ENCODE results near the gene ZMYND10.

ZMYND10 gene

DNA sequence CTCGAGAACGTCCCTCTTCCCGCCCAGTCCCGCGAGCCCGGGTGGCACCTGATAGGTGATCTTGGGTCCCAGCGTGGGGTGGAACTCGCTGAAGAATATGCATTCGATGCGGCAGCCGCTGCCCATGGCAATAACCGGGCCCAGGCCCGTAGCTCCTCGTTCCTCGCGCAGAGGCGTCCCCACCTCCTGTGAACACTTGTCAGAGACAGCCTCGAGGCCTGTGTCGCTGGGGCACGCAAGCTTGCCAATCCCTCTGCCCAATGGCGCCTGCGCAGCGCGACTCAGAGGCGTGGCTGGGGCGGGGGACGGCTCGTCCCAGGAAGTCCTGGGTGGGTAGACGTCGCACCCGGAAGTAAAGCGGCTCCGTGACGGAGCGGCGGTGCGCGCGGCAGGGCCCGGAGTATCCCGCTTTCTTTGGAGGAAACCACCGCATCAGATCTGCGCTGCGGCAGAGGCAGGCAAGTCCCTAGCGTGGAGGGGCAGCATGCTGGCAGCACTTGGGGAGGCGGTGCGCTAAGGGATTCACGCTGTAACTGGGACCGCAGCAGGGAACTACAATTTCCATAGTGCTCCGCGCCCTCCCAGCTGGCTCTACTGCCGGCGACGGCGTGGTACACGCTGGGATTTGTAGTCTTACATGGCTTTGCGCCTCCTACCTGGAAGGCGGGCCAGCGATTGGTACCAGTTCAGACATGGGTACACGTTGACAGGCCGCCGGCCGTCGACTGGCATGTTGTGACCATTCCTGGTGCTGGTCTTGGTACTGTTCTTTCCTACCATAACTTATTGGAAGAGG lies 5.2 kb upstream of the ZMYND10 start, which contains the start of the genes CYB561D2 and NPRL2:
CYB561D2 (plus strand) TSS at position 336 of the 796 bp plus-strand sequence. CDS start 572 bp downstream, outside the sequence.
NPRL2 (minus strand) TSS at position 249 of the 796 bp plus-strand sequence; CDS start at position 126, 123 bp downstream.
- TF ChIP-seq JUND (IDR thresholded peaks at IDR 0.05; ENCODE audit: low read depth), result no peak
- in situ Hi-C loops (cut with HindIII; ENCODE audit: low pct_unique_long_range_greater_than_20kb, low sequenced_read_pairs), result no loop called here
- peak; percentile 85 to 95 for DNase-seq (ENCODE audit: low read depth in 1 of 2, low spot score in 1 of 2)

DNA sequence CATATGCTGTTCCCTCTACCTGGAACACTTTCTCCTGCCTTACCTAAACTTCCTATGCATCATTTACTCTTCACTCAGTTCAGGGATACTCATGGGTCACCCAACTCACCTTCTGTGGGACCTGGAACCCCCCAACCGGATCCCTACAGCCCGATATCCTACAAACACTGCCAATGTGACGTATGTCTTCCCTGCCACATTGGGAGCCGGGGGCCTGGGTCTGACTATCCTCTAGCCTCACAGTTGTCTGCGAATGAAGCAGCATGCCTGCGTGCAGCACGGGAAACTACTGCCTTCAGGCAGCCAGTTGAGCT lies 4.6 kb upstream of the ZMYND10 start:
- in situ Hi-C loops (cut with HindIII; ENCODE audit: low pct_unique_long_range_greater_than_20kb, low sequenced_read_pairs), result no loop called here

DNA sequence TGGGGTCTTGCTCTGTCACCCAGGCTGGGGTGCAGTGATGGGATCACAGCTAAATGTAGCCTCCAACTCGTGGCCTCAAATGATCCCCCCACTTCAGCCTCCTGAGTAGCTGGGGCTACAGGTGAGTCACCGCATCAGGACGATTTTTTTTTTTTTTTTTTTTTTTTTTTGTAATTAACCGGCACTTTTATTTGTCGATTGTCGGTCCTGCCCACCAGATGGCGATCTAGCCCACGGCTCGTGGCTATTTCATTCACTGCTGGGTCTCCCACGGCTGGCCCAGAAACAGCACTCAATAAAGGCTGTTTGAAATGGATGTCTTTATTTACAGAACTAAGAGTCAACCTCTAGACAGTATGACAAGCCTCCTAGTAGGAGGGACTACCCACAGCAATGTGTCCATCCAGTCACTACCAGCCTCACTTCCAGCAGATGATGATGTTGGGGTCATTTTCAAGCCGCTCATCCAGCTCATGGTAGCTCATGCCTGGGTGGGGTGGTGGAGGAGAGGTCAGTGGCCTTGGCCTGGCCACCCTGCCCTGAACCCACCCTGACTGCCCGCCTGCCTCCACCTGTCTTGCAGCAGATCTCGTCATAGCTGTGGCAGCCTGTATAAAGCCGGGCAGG lies 1.8 kb upstream of the ZMYND10 start:
- DNase-seq (ENCODE audit: low read depth in 1 of 2, low spot score in 1 of 2), result peak in 1 of 2 experiments; percentile 70
- TF ChIP-seq JUND (IDR thresholded peaks at IDR 0.05; ENCODE audit: low read depth), result no peak
- in situ Hi-C loops (cut with HindIII; ENCODE audit: low pct_unique_long_range_greater_than_20kb, low sequenced_read_pairs), result no loop called here

More for the DNA sequence above, 4.6 kb upstream of the ZMYND10 start:
- TF ChIP-seq JUND (IDR thresholded peaks at IDR 0.05; ENCODE audit: low read depth), result no peak
- no peak for DNase-seq (ENCODE audit: low read depth in 1 of 2, low spot score in 1 of 2)

DNA sequence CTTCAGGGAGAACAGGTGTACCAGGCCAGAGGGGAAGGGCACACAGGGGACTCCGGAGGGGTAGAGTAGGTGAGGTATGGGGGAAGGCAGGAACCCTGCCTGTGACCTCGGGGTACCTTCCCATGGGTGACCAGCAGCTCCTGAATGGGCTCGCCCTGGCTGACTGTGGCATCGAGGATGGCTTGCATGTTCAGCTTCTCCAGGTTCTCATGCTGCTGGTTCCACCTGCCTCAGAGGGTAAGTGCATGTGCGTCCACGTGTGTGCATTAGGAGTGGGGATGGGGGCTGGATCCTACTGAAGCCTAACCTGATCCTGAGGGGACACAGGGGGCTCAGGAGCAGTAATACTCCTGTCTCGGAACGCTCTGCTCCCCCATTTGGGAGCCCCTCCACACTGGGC lies 524 bp downstream of the ZMYND10 start:
- in situ Hi-C loops (cut with HindIII; ENCODE audit: low pct_unique_long_range_greater_than_20kb, low sequenced_read_pairs), result no loop called here
- TF ChIP-seq JUND (IDR thresholded peaks at IDR 0.05; ENCODE audit: low read depth), result no peak

GRCh38 chr3:50342813-50343633 lies 2.5 kb downstream of the ZMYND10 start:
- TF ChIP-seq JUND (IDR thresholded peaks at IDR 0.05; ENCODE audit: low read depth), result no peak
- in situ Hi-C loops (cut with HindIII; ENCODE audit: low pct_unique_long_range_greater_than_20kb, low sequenced_read_pairs), result no loop called here
- DNase-seq (ENCODE audit: low read depth in 1 of 2, low spot score in 1 of 2), result no peak

More for the DNA sequence above, 524 bp downstream of the ZMYND10 start:
- no peak for DNase-seq (ENCODE audit: low read depth in 1 of 2, low spot score in 1 of 2)

GRCh38 chr3:50341996-50342650 lies 3.4 kb downstream of the ZMYND10 start:
- DNase-seq (ENCODE audit: low read depth in 1 of 2, low spot score in 1 of 2), result no peak
- no peak for TF ChIP-seq JUND (IDR thresholded peaks at IDR 0.05; ENCODE audit: low read depth)
- in situ Hi-C loops (cut with HindIII; ENCODE audit: low pct_unique_long_range_greater_than_20kb, low sequenced_read_pairs), result no loop called here

- DNase-seq (ENCODE audit: low read depth in 1 of 2, low spot score in 1 of 2), result no peak
- TF ChIP-seq JUND (IDR thresholded peaks at IDR 0.05; ENCODE audit: low read depth), result no peak
- in situ Hi-C loops (cut with HindIII; ENCODE audit: low pct_unique_long_range_greater_than_20kb, low sequenced_read_pairs), result no loop called here
These were observed 4.0 kb downstream of the ZMYND10 start for GRCh38 chr3:50341537-50341936.

DNA sequence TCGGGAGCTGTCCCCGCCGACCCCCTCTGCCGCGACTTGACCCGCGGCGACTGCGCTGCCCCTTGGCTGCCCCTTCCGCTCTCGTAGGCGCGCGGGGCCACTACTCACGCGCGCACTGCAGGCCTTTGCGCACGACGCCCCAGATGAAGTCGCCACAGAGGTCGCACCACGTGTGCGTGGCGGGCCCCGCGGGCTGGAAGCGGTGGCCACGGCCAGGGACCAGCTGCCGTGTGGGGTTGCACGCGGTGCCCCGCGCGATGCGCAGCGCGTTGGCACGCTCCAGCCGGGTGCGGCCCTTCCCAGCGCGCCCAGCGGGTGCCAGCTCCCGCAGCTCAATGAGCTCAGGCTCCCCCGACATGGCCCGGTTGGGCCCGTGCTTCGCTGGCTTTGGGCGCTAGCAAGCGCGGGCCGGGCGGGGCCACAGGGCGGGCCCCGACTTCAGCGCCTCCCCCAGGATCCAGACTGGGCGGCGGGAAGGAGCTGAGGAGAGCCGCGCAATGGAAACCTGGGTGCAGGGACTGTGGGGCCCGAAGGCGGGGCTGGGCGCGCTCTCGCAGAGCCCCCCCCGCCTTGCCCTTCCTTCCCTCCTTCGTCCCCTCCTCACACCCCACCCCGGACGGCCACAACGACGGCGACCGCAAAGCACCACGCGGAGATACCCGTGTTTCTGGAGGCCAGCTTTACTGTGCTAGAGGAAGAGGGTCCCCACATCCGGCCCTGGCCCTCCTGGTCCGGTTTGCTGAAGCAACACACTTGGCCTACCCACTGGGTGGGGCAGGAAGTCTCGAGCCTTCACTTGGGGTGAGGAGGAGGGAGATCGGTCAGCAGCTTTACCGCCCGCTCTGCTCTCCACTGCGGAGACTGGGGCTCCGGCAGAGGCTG lies 4.8 kb downstream of the ZMYND10 start, which contains the start of gene RASSF1:
RASSF1 (minus strand) TSS at position 389 of the 882 bp plus-strand sequence; CDS start at position 358, 31 bp downstream.
- no peak for DNase-seq (ENCODE audit: low read depth in 1 of 2, low spot score in 1 of 2)
- TF ChIP-seq JUND (IDR thresholded peaks at IDR 0.05; ENCODE audit: low read depth), result no peak
- in situ Hi-C loops (cut with HindIII; ENCODE audit: low pct_unique_long_range_greater_than_20kb, low sequenced_read_pairs), result no loop called here

GRCh38 chr3:50340147-50340447 lies 5.4 kb downstream of the ZMYND10 start:
- TF ChIP-seq JUND (IDR thresholded peaks at IDR 0.05; ENCODE audit: low read depth), result no peak
- in situ Hi-C loops (cut with HindIII; ENCODE audit: low pct_unique_long_range_greater_than_20kb, low sequenced_read_pairs), result no loop called here
- DNase-seq (ENCODE audit: low read depth in 1 of 2, low spot score in 1 of 2), result no peak

GRCh38 chr3:50339485-50340146 lies 5.9 kb downstream of the ZMYND10 start:
- no peak for DNase-seq (ENCODE audit: low read depth in 1 of 2, low spot score in 1 of 2)
- no peak for TF ChIP-seq JUND (IDR thresholded peaks at IDR 0.05; ENCODE audit: low read depth)
- in situ Hi-C loops (cut with HindIII; ENCODE audit: low pct_unique_long_range_greater_than_20kb, low sequenced_read_pairs), result no loop called here

- DNase-seq (ENCODE audit: low read depth in 1 of 2, low spot score in 1 of 2), result no peak
- no peak for TF ChIP-seq JUND (IDR thresholded peaks at IDR 0.05; ENCODE audit: low read depth)
- in situ Hi-C loops (cut with HindIII; ENCODE audit: low pct_unique_long_range_greater_than_20kb, low sequenced_read_pairs), result no loop called here
These were observed 6.6 kb downstream of the ZMYND10 start for GRCh38 chr3:50338965-50339364.
